NCI-H460 (cell line): ENCODE data around the gene RIMBP2. TPM values are rescaled to one million over a fixed set of nuclear protein-coding genes. Genes with fewer than 3 reads are reported as not detected.

Experiments
- DNase-seq: peaks from one replicate; pipeline ENCODE4 v3.0.0-alpha.2; 2016; ENCODE audit warnings: low read depth; ENCODE audit errors: extremely low read depth
- total RNA-seq: library from RNA; depleted of rRNA; stranded (reverse); fragments of >200 nt; shearing (Covaris generic); gene quantifications from 2 replicates; pipeline ENCODE4 v1.2.3, GENCODE V29; 2014

Gene RIMBP2
- total RNA-seq, 1 experiment from 2014 or later = 0.02 TPM

GRCh38 chr12:130478786-130479185 lies 237.3 kb downstream of the RIMBP2 start:
- no peak for DNase-seq

- DNase-seq = no peak
Observed at GRCh38 chr12:130477701-130478100, 238.4 kb downstream of the RIMBP2 start.

GRCh38 chr12:130477266-130477665 lies 238.8 kb downstream of the RIMBP2 start:
- no peak for DNase-seq

GRCh38 chr12:130476451-130477135 lies 239.5 kb downstream of the RIMBP2 start:
- no peak for DNase-seq

GRCh38 chr12:130474599-130475269 lies 241.4 kb downstream of the RIMBP2 start:
- DNase-seq = no peak

DNA sequence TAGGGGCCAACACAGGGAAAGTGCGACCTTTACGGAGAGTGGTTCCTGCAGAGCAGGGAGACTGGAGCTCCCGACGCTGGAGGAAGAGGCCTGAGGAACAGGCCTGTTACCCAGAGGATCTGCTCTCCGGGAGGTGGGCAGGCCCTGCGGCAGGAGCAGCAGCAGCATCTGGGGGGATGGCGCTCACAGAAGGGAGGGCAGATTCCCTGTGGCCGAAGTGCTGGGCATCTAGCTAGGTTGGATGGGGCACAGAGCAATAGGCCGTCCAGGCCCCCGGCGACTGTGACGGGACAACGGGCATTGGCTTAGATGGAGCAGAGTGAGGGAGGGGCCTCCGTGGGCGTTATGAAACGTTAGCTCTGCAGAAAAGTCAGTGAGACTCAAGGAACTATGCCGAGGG lies 242.8 kb downstream of the RIMBP2 start:
- DNase-seq = no peak

GRCh38 chr12:130470969-130471368 lies 245.1 kb downstream of the RIMBP2 start:
- no peak for DNase-seq

DNA sequence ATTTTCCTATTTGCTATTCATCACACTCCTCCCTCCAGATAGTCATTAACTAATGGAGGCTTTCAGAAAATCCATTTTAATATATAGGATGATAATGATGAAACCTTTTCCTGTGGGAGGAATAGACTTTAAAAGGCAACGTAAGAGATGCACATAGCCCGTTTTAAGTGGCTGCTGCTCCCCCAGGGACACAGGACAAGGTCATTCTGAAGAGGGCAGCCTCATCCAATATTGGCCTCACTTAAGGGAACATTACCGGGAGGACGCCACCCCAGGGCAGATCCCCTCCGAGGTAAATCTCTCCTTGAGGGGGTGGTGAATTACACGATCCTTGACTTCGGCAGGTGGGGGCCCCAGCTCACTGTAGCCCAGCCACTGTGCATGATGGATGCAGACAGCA lies 246.5 kb downstream of the RIMBP2 start:
- no peak for DNase-seq

DNA sequence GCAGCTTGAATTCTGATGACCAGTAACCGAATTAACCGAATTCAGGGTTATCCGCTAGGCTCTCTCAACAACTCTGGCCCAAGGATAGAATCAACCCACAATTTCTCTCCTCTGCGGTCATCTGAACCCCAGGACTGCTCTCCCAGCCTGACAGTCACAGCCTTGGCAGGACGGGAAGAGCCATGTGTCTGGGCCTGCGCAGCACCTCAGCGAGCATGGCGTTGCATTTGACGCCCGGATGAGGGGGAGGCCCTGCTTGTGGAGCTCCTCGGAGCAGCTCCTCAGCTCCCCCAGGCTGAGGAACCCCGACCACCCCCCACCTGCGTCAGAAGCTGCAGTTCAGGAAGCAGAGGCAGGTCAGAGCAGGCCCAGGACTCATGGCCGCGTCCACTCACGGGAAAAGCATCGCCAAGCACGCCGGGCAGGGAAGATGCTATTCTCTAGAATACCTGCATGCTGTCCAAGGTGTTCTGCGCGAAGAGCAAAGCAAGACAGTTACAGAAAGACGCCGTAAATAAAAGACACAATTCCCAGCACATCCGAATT lies 247.3 kb downstream of the RIMBP2 start:
- DNase-seq = no peak

DNA sequence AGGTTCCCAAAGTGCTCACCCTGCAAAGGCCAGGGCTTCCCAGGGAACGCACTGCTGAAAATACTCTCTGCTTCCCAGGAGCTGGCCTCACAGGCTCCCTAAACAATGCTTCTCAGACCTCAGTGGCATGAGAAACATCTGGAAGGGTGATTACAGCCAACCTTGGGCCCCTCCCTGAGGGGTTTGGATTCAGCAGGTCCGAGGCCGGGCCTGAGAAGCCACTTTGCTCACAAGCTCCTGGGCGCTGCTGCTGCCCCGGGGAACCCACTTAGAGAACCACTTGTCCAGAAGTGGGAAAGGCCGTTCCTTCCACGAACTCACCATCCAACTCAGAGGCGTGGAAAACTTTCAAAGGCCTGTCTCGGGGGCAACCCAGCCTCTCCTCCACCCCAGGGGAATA lies 247.9 kb downstream of the RIMBP2 start:
- no peak for DNase-seq

DNA sequence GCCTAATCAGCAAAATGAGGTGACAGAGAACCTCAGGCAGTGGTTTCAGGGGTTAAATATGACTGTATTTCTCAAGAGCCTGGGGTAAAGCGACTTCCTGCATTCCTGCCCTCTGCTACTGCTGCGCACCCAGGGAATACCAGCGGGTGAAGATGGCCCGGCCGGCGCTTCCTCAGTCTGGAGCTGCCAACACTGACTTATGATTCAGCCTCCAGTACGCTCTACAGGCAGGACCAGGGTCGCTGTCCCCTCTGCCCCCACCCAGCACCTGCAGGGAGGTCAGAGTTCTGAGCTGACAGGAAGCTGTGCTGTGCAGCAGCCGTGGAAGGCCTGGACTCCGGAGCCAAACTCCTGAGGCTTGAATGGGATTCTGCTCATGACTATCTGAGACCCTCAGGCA lies 250.5 kb downstream of the RIMBP2 start:
- no peak for DNase-seq

DNA sequence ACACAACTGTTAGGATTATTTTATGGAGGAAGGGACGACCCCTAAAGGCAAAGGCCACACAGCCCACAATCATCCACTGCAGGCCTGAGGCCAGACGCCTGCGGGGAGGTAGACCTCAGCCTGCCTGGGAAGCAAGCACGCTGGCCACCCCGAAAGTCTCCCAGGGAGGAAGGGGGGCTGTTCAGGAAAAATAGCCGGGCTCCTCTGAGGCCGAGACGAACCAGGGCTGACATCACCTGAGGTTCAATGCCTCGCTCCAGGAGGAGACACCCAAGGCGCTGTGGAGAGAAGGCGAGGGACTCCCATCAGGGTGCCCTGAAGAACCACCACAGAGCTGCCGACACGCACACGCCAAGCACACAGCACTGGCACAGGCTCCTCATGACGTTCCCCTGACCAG lies 251.1 kb downstream of the RIMBP2 start:
- DNase-seq = no peak

DNA sequence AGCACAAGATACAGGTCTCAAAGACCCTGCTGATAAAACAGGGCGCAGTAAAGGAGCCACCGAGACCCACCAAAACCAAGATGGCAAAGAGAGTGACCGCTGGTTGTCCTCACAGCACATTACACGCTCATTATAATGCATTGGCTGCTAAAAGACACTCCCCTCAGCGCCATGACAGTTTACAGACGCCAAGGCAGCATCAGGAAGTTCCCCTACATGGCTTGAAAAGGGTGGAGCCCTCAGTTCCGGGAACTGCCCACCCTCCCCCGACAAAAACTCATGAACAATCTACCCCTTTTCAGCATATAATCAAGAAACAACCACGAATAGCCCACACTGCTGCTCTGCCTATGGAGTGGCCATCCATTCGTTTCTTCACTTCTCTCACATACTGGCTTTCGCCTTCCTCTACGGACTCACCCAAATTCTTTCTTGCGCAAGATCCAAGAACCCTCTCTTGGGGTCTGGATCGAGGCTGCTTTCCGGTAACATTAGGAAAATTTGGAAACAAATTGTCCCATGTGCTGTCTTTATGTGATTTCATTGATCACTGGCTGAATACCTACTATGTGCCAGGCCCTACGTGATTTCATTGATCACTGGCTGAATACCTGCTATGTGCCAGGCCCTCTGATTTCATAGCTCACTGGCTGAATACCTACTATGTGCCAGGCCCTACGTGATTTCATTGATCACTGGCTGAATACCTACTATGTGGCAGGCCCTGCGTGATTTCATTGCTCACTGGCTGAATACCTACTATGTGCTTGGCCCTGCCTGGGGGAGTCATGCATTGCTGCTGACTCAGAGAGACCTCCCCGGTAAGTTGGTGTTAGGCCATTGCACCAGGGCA lies 252.1 kb downstream of the RIMBP2 start:
- DNase-seq = no peak

DNA sequence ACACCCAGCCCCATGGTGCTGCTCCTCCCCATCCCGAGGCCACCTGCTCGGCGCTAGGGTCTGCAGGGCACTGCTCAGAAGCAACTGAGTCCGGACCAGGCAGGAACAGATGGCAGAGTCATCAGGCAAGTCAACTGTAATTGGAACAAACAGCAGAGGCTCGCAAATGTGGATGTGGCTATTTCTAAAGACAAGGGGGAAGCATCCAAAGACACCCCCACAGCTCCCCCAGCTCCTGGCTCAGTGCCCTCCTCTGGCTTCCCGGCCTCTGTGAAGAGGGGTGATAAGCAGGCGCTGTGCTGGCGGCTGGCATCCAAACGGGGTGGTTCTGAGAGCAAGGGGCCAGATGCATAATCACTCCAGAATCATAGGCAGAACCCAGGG lies 252.8 kb downstream of the RIMBP2 start:
- DNase-seq = no peak

GRCh38 chr12:130462558-130463274 lies 253.4 kb downstream of the RIMBP2 start:
- DNase-seq = no peak

DNA sequence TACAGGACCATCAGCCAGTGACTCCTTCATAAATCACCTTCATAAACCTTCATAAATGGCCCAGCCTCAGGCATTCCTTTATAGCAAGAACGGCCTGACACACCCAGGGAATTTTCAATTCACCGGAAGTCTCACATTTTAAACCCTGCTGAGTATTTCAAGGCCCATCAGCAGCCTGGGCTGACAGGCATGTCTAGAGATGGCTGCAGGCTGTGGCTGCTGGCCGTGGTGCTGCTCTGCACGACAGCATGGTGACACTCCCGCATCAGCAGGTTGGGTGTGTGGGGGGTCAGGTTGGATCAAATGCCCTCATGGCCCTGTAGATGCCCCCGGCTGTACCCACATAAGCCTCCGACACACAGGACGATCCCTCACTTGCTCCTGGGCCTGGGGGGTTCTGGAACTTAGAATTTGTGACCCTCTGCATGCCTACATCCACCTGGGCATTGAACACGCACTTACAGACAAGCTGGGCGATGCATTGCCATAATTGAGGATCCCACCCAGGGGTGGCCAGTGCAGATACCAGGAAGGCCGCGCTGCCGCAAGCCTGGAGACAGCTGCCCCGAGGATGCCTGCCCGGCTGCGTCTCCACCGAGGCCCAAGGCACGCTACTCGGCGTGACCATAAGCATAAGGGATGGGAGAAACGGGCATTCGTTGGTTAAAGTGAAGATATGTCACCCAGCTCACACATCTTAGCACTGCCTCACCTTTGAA lies 254.1 kb downstream of the RIMBP2 start:
- no peak for DNase-seq

GRCh38 chr12:130461447-130461815 lies 254.7 kb downstream of the RIMBP2 start:
- no peak for DNase-seq

GRCh38 chr12:130460611-130461446 lies 255.3 kb downstream of the RIMBP2 start:
- DNase-seq = no peak

DNA sequence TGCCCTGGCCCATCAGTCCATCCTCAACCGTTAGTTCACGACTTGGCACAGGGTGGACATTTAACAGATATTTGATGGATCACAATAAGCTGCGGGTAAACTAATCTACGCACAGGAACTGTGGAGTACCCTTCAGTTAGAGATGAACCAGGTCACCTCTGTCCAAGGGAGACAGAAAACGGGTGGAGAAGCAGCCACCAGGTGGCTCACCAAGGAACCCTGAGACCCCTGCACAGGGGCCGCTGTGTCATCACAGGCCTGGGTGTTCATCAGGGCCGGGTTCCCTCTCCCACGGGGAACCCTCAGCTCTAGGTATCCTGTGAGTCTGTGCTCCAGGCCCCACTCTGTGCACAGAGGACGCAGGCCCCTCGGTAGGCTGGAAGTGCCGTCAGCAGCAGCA lies 256.2 kb downstream of the RIMBP2 start:
- no peak for DNase-seq
